ENCODE measurements around the gene BICC1.

Gene BICC1

GRCh38 chr10:58647376-58648112 is 134.9 kb downstream of the BICC1 start:
- DNase-seq (ENCODE audit: low spot score), result no peak

GRCh38 chr10:58648131-58648530 is 135.5 kb downstream of the BICC1 start:
- no peak for DNase-seq (ENCODE audit: low spot score)

- DNase-seq (ENCODE audit: low spot score), result no peak
These were observed 138.4 kb downstream of the BICC1 start for GRCh38 chr10:58651040-58651439.

GRCh38 chr10:58651742-58652141 is 139.1 kb downstream of the BICC1 start:
- DNase-seq (ENCODE audit: low spot score), result no peak

- DNase-seq (ENCODE audit: low spot score), result no peak
These were observed 140.5 kb downstream of the BICC1 start for GRCh38 chr10:58653139-58653538.

GRCh38 chr10:58660575-58661255 is 148.0 kb downstream of the BICC1 start:
- no peak for DNase-seq (ENCODE audit: low spot score)

GRCh38 chr10:58661336-58661735 is 148.7 kb downstream of the BICC1 start:
- no peak for DNase-seq (ENCODE audit: low spot score)

GRCh38 chr10:58661902-58662301 is 149.2 kb downstream of the BICC1 start:
- no peak for DNase-seq (ENCODE audit: low spot score)

GRCh38 chr10:58662314-58662713 is 149.6 kb downstream of the BICC1 start:
- DNase-seq (ENCODE audit: low spot score), result peak; percentile 11

- DNase-seq (ENCODE audit: low spot score), result no peak
These were observed 152.7 kb downstream of the BICC1 start for GRCh38 chr10:58665361-58665760.

- DNase-seq (ENCODE audit: low spot score), result no peak
These were observed 153.4 kb downstream of the BICC1 start for GRCh38 chr10:58666024-58666423.

GRCh38 chr10:58667658-58668310 is 155.1 kb downstream of the BICC1 start:
- no peak for DNase-seq (ENCODE audit: low spot score)

- no peak for DNase-seq (ENCODE audit: low spot score)
These were observed 160.2 kb downstream of the BICC1 start for GRCh38 chr10:58672845-58673244.

GRCh38 chr10:58674251-58674650 is 161.6 kb downstream of the BICC1 start:
- DNase-seq (ENCODE audit: low spot score), result no peak

- no peak for DNase-seq (ENCODE audit: low spot score)
These were observed 162.6 kb downstream of the BICC1 start for GRCh38 chr10:58675321-58675720.

- no peak for DNase-seq (ENCODE audit: low spot score)
These were observed 178.9 kb downstream of the BICC1 start for GRCh38 chr10:58691528-58691927.

GRCh38 chr10:58693919-58694318 is 181.2 kb downstream of the BICC1 start:
- no peak for DNase-seq (ENCODE audit: low spot score)

GRCh38 chr10:58695022-58695421 is 182.3 kb downstream of the BICC1 start:
- no peak for DNase-seq (ENCODE audit: low spot score)

- no peak for DNase-seq (ENCODE audit: low spot score)
These were observed 184.1 kb downstream of the BICC1 start for GRCh38 chr10:58696736-58697135.

GRCh38 chr10:58697691-58698090 is 185.0 kb downstream of the BICC1 start:
- no peak for DNase-seq (ENCODE audit: low spot score)

- DNase-seq (ENCODE audit: low spot score), result no peak
These were observed 186.2 kb downstream of the BICC1 start for GRCh38 chr10:58698777-58699356.

- DNase-seq (ENCODE audit: low spot score), result no peak
These were observed 187.9 kb downstream of the BICC1 start for GRCh38 chr10:58700591-58700990.

All from RKO (cell line).